Measurements from ENCODE around the gene PRR13. TPM values are rescaled to one million over a fixed set of nuclear protein-coding genes. Genes with fewer than 3 reads are reported as not detected.

The PRR13 gene
- polyA plus RNA-seq, 1 of the 3 experiments (the other 2 are of a cell fraction): 58.5 TPM

- TF ChIP-seq, protein P1, sequence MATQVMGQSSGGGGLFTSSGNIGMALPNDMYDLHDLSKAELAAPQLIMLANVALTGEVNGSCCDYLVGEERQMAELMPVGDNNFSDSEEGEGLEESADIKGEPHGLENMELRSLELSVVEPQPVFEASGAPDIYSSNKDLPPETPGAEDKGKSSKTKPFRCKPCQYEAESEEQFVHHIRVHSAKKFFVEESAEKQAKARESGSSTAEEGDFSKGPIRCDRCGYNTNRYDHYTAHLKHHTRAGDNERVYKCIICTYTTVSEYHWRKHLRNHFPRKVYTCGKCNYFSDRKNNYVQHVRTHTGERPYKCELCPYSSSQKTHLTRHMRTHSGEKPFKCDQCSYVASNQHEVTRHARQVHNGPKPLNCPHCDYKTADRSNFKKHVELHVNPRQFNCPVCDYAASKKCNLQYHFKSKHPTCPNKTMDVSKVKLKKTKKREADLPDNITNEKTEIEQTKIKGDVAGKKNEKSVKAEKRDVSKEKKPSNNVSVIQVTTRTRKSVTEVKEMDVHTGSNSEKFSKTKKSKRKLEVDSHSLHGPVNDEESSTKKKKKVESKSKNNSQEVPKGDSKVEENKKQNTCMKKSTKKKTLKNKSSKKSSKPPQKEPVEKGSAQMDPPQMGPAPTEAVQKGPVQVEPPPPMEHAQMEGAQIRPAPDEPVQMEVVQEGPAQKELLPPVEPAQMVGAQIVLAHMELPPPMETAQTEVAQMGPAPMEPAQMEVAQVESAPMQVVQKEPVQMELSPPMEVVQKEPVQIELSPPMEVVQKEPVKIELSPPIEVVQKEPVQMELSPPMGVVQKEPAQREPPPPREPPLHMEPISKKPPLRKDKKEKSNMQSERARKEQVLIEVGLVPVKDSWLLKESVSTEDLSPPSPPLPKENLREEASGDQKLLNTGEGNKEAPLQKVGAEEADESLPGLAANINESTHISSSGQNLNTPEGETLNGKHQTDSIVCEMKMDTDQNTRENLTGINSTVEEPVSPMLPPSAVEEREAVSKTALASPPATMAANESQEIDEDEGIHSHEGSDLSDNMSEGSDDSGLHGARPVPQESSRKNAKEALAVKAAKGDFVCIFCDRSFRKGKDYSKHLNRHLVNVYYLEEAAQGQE (IDR thresholded peaks at IDR 0.05; ENCODE audit: low read depth, low read length): no peak
- TF ChIP-seq ELF1 (IDR thresholded peaks at IDR 0.05): no peak
- no peak for TF ChIP-seq RAD21 (IDR thresholded peaks at IDR 0.05; ENCODE audit: low read length)
Observed at GRCh38 chr12:53427905-53428594, 13.5 kb upstream of the PRR13 start (continued).

- CTCF ChIA-PET: interaction anchor here (0.8 to 3.0 kb wide), 7 partner anchors 19 to 90 kb away, joined by 3 to 22 read pairs (median 3); partner anchors contain the start of gene SP1
- H3K27me3 ChIP-seq (ENCODE audit: insufficient read depth): no peaks in the 10 kb centered on the region
- TF ChIP-seq RFX5 (IDR thresholded peaks at IDR 0.05; ENCODE audit: low read length) (no peak), TAF1 (IDR thresholded peaks at IDR 0.05; ENCODE audit: borderline replicate concordance, low read depth, low read length) (no peak), NRF1 (IDR thresholded peaks at IDR 0.05; ENCODE audit: low read depth, low read length) (no peak), MXI1 (IDR thresholded peaks at IDR 0.05; ENCODE audit: low read depth, low read length) (no peak), RXRA (IDR thresholded peaks at IDR 0.05; ENCODE audit: borderline replicate concordance, low read depth) (no peak), FOXM1 (IDR thresholded peaks at IDR 0.05; ENCODE audit: low read depth) (no peak), SMC3 (IDR thresholded peaks at IDR 0.05; ENCODE audit: low read depth, low read length) (no peak), FOSL2 (IDR thresholded peaks at IDR 0.05; ENCODE audit: borderline replicate concordance, low read depth) (no peak)
- peaks cover 10% of the 10 kb centered on the region for H3F3A ChIP-seq (replicated peaks; ENCODE audit: insufficient read depth)
- no peak overlapping the region for H3K4me2 ChIP-seq
- no peak overlapping the region for H2AFZ ChIP-seq (ENCODE audit: low read depth)
- H3K27ac ChIP-seq (ENCODE audit: low read depth in 2 of 2, low read length in 1 of 2): no peak overlapping the region
- no peaks in the 10 kb centered on the region for H3K9me2 ChIP-seq
- POLR2A ChIA-PET: no interaction called here
- DNase-seq: no peak
- no peaks in the 10 kb centered on the region for H3K9me3 ChIP-seq
- no peaks in the 10 kb centered on the region for H3K79me2 ChIP-seq (ENCODE audit: insufficient read depth)
- H3K4me3 ChIP-seq (ENCODE audit: low read depth in 2 of 2, low read length in 1 of 2): no peak overlapping the region
- no peaks in the 10 kb centered on the region for H3K36me3 ChIP-seq (replicated peaks in 1 of 2; ENCODE audit: control insufficient read depth in 1 of 2, insufficient read depth in 2 of 2, low read length in 1 of 2)
- H3K4me1 ChIP-seq (ENCODE audit: control insufficient read depth in 1 of 2, insufficient read depth in 2 of 2, low read depth in 1 of 2, low read length in 1 of 2): peaks cover 8 to 11% of the 10 kb centered on the region in 2 experiments; a peak in 3 of 4 replicates
- no peaks in the 10 kb centered on the region for H4K20me1 ChIP-seq (ENCODE audit: insufficient read depth)
- no peak overlapping the region for H3K9ac ChIP-seq
- WGBS (ENCODE audit: low lambda C conversion rate): 86% methylated on average over 7 of the region's 7 CpGs
Observed at GRCh38 chr12:53428741-53429140, 12.8 kb upstream of the PRR13 start.

DNA sequence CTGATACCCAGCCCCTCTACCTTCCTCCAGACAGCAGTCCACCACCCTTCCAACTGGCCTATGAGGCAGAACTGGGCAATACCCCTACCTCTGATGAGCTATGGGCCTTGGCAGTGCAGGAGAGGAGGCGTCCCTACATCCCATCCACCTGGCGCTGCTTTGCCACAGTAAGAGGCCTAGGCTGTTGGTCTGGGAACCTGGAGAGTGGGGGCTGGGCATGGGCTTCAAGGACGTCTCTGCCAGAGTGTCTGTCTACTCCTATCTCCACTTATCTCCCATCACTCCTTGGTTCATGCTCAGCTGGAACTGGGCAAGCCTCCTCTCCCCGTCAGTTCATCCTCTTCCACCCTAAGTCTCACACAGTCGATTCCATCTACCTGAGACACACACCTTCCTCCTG is 11.4 kb upstream of the PRR13 start:
- Histone ChIP-seq H3F3A (replicated peaks; ENCODE audit: insufficient read depth) (peaks cover 10% of the 10 kb centered on the region), H3K4me3 (ENCODE audit: low read depth in 2 of 2, low read length in 1 of 2) (no peak overlapping the region), H3K36me3 (replicated peaks in 1 of 2; ENCODE audit: control insufficient read depth in 1 of 2, insufficient read depth in 2 of 2, low read length in 1 of 2) (no peaks in the 10 kb centered on the region), H3K27me3 (ENCODE audit: insufficient read depth) (no peaks in the 10 kb centered on the region), H2AFZ (ENCODE audit: low read depth) (no peak overlapping the region), H3K4me2 (peak overlapping the region; percentile 61; the same call in 1 of the 2 replicates), H3K9ac (no peak overlapping the region), H3K9me2 (no peaks in the 10 kb centered on the region), H3K27ac (ENCODE audit: low read depth in 2 of 2, low read length in 1 of 2) (no peak overlapping the region), H4K20me1 (ENCODE audit: insufficient read depth) (no peaks in the 10 kb centered on the region), H3K79me2 (ENCODE audit: insufficient read depth) (no peaks in the 10 kb centered on the region), H3K9me3 (no peaks in the 10 kb centered on the region), H3K4me1 (ENCODE audit: control insufficient read depth in 1 of 2, insufficient read depth in 2 of 2, low read depth in 1 of 2, low read length in 1 of 2) (peaks cover 6 to 8% of the 10 kb centered on the region in 2 experiments; a peak in 3 of 4 replicates)
- DNase-seq: no peak
- POLR2A ChIA-PET: no interaction called here
- CTCF ChIA-PET: interaction anchor here (1.1 to 3.0 kb wide), 7 partner anchors 9 to 219 kb away, joined by 3 to 22 read pairs (median 4); partner anchors contain the start of gene AAAS
- WGBS (ENCODE audit: low lambda C conversion rate): 96% methylated on average over 5 of the region's 5 CpGs
- TF ChIP-seq TAF1 (IDR thresholded peaks at IDR 0.05; ENCODE audit: borderline replicate concordance, low read depth, low read length) (no peak), RFX5 (IDR thresholded peaks at IDR 0.05; ENCODE audit: low read length) (no peak), FOSL2 (IDR thresholded peaks at IDR 0.05; ENCODE audit: borderline replicate concordance, low read depth) (no peak), ELF1 (IDR thresholded peaks at IDR 0.05) (no peak), YY1 (IDR thresholded peaks at IDR 0.05; ENCODE audit: low read depth) (no peak), GABPA (IDR thresholded peaks at IDR 0.05; ENCODE audit: low read depth) (no peak), IRF3 (IDR thresholded peaks at IDR 0.05; ENCODE audit: low read depth, low read length) (no peak), RCOR1 (IDR thresholded peaks at IDR 0.05; ENCODE audit: low read length) (no peak), GATA2 (CRISPR knock-in tag; IDR thresholded peaks at IDR 0.05) (no peak), EP300 (IDR thresholded peaks at IDR 0.05; ENCODE audit: borderline replicate concordance in 1 of 2, low read depth in 1 of 2, low read length in 1 of 2) (no peak), RXRA (IDR thresholded peaks at IDR 0.05; ENCODE audit: borderline replicate concordance, low read depth) (no peak), MXI1 (IDR thresholded peaks at IDR 0.05; ENCODE audit: low read depth, low read length) (no peak)
